NCI-H2196 treated with DMSO at 0.1 percent for 48 hours (cell line): ENCODE data around the gene SMIM1.
A peak's percentile ranks its signal among the peaks of the same experiment; 100 is the strongest.

Experiments
- DNase-seq: peaks from one replicate; lab custom pipeline; 2025; ENCODE audit not compliant: unreplicated experiment; lab: John Stamatoyannopoulos, UW

SMIM1 gene

DNA sequence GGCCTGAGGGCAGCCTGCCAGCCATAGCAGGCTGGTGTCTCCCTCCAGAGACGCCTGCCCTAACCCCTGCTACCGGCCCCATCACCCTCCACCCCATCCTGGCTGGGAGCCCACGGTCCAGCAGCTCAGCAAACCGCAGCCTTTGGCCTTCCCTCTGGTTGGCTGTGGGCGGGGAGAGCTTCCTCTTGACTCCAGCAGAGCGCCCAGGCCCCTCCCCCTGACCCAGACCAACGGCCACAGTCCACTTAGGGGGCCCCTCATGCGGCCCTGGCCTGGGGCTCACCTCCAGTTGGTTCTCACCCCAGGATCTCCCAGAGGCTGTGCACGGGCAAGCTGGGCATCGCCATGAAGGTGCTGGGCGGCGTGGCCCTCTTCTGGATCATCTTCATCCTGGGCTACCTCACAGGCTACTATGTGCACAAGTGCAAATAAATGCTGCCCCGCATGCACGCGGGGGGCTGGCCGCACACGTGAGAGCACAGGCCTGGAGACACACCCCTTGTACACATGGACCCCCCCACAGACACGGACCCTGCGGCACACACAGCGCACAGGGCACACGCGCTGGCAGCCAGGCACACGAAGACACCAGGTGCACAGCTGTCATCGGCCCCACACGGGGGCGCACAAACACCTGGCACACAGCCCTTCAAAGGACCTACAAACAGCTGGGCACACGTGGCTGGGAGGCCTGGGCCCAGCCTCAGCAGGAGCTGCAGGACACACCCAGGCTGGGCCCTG lies 3.1 kb downstream of the SMIM1 start:
- DNase-seq = peak; percentile 84

DNA sequence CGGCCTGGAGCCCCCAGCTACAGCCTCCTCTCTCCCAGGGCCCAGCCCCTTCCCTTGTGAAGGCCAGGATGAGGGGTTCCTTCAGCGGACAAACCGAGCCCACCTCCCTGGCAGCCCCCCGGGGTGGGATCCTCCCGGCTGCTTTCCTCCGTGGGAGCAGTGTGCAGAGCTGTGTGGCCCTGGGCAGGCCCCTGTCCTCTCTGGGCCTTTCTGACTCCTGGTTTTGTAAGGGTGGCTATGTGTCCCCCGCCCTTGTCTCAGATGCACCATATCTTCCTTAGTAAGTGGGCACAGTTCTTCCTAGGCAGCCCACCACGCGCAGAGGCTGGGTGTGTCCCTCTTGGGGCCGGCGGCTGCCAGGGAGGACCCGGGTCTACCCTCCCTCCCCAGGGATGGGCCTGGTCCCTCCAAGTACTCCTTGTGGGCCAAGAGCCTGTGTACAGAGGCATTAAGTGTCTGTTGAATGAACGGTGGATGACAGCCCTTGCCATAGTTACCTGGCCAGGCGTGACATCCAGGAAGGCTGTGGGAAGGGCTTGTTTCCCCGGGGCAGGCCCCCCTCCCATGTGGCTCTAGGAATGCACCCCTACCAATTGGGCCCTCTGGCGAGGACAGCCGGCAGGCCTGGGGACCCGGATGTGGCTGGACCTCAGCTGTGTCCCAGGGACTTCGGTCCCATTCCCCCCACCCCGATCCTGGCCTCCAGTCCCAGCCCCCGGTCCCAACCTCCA lies 3.8 kb downstream of the SMIM1 start:
- DNase-seq = no peak

DNA sequence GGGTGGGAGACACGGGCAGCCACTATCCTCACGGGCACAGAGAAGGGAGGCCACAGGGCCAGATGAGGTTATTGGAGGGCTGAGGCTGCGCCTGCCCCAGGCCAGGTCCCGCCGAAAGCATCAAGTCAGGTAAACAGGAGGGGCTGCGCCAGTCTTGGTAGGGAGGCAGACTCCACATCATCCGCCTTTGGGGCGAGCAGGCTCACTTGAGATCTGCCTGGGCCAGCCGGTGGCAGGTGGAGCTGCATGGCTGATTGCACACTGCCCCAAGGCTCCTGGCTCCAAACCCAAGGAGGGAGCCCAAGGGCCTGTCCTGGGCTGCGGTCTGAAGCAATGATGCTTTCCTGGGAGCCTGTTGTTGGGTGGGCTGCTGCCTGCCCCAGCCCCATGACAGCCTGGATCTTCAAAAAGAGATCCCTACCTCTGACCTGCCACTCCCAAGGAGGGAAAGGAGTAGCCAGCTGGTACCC lies 4.6 kb downstream of the SMIM1 start:
- DNase-seq = no peak

DNA sequence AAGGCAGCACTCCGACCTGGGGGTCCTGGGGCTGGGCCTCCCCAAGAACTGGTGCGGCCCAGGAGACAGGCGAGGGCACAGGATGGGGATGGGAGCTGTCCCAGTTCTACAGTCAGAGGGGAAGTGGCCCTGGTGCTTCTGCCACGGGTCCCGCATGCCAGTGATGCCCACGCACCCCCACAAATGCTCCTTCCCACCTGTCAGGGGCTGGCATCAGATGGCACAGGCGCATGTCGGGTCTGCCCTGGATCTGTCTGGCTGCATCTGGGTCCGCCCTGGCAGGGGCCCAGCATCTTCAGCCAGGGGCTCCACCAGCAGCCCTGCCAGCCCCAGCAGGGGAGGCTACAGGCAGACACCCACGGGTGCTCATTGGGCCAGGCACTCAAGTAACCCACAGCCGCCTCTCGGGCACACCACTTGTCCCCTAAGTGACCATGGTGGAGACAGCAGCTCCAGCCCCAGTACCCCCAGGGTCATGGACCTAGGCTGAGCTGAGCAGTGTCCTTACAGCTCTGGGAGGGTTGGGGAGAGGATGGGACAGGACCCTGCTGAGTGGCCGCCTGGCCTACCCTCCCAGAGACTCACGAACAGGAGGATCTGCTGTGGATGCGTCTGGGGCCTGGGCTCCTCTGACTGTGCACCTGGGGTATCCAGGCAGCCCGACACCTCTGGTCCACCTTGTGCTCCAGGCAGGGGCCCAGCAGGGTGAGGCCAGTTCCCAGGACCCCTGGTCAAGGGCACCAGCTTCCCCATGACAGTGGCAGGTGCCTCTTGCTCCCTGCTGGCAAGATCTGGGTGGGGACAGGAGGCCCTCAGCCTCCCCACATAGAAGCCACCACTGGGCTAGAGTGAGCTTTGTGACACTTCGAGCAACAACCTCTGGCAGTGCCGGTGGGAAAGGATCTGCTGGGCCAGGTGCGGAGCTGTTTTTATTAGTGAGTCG lies 5.4 kb downstream of the SMIM1 start:
- no peak for DNase-seq

DNA sequence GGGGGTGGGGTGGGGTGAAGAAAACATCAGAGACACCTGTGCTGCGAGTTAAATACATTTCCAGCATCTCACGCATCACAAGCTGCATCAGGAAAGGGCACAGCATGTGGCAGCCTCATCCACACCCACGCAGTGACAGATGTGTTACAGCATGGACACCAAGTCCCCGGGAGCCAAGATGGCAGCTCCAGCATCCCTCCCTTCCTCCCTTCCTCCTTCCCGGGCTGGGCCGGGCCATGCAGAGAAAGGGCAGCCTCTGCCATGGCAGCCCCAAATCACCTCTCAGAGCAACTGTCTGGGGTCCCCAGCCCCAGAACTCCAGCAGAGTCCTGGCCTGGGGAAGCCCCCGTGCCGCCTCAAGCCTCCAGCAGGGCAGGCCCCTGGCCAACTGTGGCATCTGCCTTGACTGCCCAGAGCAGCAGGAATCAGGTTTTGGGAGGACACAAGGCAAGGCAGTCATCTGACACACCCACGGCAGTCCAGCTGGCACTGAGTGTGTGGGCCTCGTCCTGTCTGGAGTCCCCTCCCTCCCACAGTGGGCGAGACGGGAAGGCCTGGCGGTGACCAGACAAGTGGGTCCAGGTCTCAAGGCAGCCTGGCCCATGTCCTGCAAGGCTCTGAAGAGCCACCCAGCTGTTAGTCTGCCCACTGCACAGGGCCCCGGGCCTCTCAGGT lies 6.2 kb downstream of the SMIM1 start:
- DNase-seq = no peak

DNA sequence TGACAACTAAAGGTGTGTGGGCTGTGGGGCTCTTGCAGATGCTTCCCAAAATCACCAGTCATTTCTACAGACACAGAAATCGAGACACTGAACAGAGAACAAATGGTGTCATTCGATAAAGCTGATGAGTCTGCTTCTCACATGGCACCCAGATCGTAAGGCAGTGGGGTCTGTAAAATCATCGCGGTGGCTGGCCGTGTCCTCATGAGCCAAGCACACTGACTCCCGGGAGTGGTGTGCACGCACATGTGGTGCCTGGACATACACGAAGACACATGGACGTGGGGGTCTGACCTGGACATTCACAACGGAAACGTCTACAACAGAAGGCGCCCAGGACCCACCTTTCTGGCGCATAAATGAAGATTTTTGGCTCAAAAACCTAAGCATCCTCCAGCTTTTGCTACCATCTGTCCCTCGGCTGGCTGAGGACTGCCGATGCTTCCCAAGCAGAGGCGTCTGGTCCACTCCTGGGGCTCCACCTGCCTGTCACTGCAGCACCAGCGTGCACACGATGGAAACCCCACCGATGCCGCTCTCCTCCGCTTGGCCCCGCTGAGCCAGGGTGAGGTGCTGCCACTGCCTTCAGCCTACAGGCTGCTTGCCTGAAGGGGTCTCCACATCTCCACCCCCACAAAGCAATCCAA lies 6.8 kb downstream of the SMIM1 start:
- DNase-seq = no peak

DNA sequence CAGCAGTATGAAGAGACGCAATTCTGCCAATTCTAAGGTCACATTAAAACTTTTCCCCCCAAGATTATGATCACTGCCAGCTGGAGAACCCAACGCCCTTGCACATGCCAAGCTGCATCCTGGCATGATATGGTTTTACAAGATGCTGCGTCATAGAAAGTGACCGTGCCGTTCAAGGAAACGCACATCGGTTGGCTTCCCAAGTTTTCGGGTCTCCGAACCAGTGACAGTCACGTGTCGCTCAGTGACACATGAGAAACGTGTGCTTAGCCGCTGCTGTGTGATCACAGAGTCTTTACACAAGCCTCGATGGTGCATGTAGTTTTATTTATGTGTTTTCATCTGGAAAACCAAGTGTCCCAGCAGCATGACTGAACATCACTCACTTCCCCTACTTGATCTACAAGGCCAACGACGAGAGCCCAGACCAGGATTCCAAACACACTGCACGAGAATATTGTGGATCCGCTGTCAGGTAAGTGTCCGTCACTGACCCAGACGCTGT lies 7.4 kb downstream of the SMIM1 start:
- no peak for DNase-seq

DNA sequence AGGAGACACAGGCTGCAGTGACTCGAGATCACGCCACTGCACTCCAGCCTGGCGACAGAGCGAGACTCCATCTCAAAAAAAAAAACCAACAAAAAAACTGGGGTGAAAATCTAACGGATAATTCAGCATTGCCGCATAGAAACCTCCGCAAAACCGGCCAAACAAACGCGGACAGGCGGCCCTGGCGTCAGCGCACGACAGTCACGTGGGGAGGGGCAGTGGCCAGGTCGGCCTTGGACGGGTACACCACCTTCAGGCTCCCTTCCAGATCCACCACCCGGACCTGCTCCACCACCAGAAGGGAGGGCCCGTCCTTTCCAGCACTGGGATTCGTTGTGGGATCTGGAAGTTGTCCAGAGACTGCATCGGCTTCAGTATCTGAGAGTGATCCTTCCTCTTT lies 8.4 kb downstream of the SMIM1 start:
- DNase-seq = no peak

DNA sequence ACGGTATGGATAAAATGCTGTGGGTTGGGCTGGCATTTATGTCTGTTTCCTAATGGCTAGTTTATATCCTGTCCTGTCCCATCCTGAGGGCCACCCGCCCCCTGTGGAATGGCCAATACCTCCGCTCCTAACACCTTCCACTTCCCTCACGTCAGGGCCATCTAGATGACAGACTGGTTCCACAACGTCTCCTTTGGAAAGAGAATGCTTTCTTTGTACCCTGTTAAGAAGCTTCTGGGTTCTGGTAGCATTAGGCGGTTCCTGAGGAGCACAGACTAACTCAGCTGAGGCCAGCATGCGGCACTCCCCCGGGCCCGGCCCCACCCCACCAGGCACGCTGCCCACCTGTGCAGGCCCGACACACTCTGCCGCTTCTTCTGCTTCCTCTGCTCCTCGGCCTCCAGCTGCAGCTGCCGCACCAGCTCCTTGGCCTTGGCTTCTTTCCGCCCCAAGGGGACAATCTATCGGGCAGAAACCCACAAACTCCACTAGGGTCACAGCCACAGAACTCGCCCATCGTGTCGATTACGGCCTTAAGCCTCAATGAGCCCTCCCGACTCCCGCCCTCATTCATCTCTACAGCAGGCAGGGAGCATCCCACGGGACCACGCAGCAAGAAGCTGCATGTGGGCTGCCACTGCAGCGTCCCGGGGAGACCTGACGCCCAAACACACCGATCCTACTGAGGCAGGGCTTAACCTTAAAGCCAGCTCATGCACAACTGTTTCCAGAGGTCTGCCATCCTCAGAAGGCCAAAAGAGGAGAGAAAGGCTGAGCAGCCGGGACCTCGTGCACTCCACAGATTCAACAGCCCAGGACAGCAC lies 11.3 kb downstream of the SMIM1 start:
- DNase-seq = no peak

DNA sequence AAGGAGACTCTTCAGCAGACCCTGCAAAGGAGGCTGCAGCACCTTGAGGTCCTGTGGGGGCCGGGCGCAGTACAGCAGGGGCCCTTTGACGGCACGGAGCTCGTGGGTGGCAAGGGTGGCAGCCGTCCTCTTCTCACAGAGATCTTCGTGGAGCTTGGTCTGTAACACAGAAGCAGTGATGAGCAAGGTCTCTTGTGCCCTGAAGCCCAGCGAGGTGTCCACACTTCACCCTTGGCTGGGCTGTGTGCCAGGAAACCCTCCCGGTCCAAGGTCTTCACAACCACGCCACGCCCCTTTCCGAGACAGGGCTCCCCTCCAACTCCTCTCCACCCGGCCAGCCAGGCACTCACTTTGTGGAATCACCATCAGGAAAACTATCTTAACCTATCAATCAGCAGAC lies 12.5 kb downstream of the SMIM1 start:
- DNase-seq = no peak

DNA sequence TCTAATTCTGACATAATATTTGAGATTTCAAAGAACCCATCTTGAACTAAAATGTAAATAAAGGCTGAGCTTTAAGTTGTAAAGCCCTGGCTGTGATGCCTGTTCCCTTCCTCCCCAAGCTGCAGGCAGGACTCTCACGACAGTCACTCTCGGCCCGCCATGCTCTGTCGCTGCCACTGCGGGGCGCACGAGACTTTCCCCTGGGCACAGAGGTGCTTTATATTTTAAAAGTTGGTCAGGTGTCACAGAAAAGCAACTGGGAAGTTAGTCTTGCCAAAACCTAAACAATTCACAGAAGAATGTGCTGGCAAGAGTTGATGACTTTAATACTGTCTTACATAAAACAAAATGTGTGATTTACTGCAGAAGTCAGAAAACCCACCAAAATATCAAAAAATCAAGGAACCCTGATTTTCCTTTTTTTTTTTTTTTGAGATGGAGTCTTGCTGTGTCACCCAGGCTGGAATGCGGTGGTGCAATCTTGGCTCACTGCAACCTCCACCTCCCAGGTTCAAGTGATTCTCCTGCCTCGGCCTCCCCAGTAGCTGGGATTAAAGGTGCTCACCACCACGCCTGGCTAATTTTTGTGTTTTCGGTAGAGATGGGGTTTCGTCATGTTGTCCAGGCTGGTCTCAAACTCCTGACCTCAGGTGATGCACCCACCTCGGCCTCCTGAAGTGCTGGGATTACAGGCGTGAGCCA lies 13.1 kb downstream of the SMIM1 start:
- no peak for DNase-seq

DNA sequence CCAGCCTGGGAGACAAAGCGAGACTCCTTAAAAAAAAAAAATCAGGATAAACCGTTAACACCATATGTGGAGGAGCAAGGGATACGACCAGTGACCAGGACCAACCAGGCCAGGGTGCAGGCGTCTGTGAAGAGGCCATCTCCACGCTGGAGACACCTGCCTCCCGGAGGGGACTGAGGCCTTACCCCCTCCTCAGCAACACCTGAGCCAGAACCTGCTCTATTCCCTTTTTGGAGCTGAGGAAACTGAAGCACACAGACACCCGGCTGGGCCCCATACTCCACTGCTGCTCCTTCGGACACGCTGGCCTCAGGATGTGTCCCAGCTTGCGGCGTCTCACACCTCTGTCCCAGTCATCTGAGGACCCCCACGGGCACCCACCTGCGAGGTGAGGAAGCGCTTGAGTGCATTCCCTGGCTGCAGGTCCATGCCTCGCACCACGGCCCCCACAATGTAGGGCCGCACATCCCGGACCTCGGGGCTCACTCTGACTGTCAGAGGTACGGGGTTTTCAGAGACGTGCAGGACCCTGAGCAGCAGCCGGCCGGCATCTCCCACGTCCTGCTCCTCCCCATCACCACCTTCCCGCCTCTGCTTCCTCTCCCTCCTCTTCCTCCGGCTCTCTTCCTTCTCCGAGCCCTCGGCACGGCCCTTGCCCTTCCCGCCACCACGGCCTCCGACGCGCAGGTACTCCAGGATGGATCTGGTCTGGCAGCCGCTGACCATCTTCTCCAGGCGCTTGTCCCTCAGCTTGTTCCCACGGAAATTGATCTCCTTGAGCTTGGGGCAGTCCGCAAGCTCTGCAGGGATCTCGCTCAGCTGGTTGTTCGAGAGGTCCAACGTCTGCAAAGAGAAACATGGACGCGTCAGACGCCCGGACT lies 14.2 kb downstream of the SMIM1 start:
- DNase-seq = no peak

DNA sequence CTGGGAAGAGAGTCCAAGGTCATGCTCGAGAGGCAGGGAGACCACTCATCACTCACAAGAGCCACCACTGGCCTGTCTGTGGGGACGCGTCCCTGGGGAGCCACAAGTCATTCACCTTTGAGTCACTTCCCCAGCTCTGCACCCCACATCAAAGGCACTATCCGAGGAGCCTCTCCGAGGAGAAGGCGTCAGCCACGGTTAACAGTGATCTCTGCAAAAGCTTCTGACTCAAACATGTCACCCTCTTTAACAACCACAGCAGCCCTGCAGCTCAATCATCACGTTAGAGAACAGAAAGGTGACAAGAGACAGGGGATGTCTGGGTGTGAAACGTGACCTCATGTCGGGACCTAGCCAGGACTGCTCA lies 14.8 kb downstream of the SMIM1 start:
- no peak for DNase-seq

DNA sequence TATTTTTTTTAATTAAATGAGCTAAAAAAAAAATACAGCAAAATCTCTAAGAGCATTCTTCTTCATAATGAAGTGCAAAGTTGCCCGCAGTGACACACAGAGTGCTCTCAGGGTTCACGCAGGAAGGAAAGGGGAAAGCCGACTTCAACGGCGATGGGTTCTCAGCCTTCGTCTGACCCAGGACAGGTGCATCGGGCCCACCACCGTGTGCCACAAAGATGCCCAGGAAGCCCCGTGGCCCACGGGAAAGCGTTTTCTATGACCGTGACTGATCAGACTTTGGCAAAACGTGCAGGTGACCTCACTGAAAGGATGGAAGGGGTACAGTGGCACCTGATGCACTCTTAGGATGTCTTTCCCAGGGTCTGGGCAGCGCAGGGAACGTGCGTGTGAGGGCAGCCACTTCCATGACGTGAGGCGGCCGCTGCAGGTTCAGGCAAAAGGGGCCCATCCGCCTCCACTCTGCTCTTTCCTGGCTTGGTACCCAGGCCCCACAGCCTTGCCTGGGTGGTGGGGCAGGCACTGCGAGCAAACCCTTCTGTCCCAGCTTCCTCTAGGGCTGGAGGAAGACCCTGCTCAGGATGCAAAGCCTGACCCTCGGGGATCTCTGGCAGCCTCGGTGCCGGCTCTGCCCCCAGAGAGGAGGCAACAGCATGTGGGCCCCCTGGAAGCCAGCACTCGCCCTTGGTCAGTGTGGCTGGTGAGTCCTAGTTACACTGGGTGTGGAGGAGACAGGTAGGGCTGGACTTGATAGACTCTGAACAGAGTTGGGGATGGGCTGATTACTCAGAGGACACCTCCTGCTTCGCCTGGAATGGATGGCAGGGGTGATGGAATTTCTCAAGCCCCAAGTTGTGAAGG lies 15.4 kb downstream of the SMIM1 start:
- DNase-seq = no peak

DNA sequence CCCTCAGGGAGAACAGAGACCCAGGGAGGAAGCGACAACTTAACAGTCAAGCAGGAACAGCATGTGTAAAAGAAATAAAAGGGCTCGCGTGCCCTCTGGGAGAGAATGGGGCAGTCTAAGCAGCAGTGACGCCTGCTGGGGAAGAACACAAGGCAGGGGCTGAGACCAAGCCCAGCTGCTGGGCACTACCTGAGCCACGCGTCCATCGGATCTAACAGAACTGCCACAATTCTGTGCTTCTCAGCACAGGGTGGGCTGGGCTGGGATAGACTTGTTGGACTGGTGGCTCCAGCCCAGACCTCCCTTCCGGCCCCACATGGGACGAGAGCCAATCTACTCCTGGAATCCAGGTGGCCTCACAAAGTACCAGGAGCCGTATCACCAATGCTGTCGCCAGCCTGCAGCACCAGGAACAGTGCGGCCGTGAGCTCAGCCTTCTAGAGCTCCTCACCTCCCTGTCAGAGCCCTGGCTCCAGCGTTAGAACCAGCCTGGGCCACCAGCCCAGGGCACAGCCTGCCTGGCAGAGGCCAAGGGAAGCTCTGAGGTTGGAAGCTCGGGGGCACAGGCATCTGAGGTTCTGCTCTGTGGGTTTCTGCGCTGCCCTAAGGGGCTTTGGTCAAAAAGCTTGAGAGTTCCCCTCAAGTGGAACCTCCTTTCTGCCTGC lies 16.3 kb downstream of the SMIM1 start:
- DNase-seq = no peak
